ENCODE data around the gene EEF2KMT.
"Not testable (repeated sequence)": the region's sequence is repeated elsewhere in the genome, so short reads cannot be mapped to it uniquely, and the experiment has no call there.

The EEF2KMT gene

GRCh38 chr16:5097470-5098220, at the start of gene EEF2KMT:
Gene EEF2KMT, minus strand, starts transcription at chr16:5097795. Its CDS starts 56 bp downstream, at chr16:5097739.
- DNase-seq = peak; percentile 98

GRCh38 chr16:5144621-5144956, 47.0 kb upstream of the EEF2KMT start:
- not testable (repeated sequence) for DNase-seq

- no peak for DNase-seq
Measured at GRCh38 chr16:5143761-5144620, 46.4 kb upstream of the EEF2KMT start.

- not testable (repeated sequence) for DNase-seq
Measured at GRCh38 chr16:5140151-5140550, 42.6 kb upstream of the EEF2KMT start.

GRCh38 chr16:5134739-5135452, 37.3 kb upstream of the EEF2KMT start:
- not testable (repeated sequence) for DNase-seq

GRCh38 chr16:5132915-5133600, 35.5 kb upstream of the EEF2KMT start:
- DNase-seq = not testable (repeated sequence)

- DNase-seq = not testable (repeated sequence)
Measured at GRCh38 chr16:5131467-5132004, 33.9 kb upstream of the EEF2KMT start.

GRCh38 chr16:5117300-5118087, 19.9 kb upstream of the EEF2KMT start:
- peak; percentile 75 for DNase-seq

- DNase-seq = not testable (repeated sequence)
Measured at GRCh38 chr16:5116780-5117295, 19.2 kb upstream of the EEF2KMT start.

GRCh38 chr16:5110933-5111332, 13.3 kb upstream of the EEF2KMT start:
- DNase-seq = not testable (repeated sequence)

GRCh38 chr16:5108505-5109158, 11.0 kb upstream of the EEF2KMT start:
- DNase-seq = no peak

- not testable (repeated sequence) for DNase-seq
Measured at GRCh38 chr16:5105039-5105438, 7.4 kb upstream of the EEF2KMT start.

- not testable (repeated sequence) for DNase-seq
Measured at GRCh38 chr16:5103296-5104032, 5.9 kb upstream of the EEF2KMT start.

- DNase-seq = not testable (repeated sequence)
Measured at GRCh38 chr16:5099174-5099573, 1.6 kb upstream of the EEF2KMT start.

GRCh38 chr16:5098221-5099159, 895 bp upstream of the EEF2KMT start:
- not testable (repeated sequence) for DNase-seq

- not testable (repeated sequence) for DNase-seq
Measured at GRCh38 chr16:5097061-5097469, 530 bp downstream of the EEF2KMT start.

GRCh38 chr16:5096437-5097060, 1.0 kb downstream of the EEF2KMT start:
- DNase-seq = not testable (repeated sequence)
